Skeletal muscle cell (primary cell): ENCODE measurements around the gene TRIM7.
A peak's percentile ranks its signal among the peaks of the same experiment; 100 is the strongest.

ENCODE experiments used
- DNase-seq: peaks from one replicate; pipeline ENCODE4 v3.0.0-alpha.2; 2010; ENCODE audit warnings: low read depth
- H3K4me3 ChIP-seq: 2 replicates; pipeline ENCODE4 v1.5.1; 2011; ENCODE audit warnings: low read depth, mild to moderate bottlenecking, control low read depth, low read length, moderate library complexity

TRIM7 gene

DNA sequence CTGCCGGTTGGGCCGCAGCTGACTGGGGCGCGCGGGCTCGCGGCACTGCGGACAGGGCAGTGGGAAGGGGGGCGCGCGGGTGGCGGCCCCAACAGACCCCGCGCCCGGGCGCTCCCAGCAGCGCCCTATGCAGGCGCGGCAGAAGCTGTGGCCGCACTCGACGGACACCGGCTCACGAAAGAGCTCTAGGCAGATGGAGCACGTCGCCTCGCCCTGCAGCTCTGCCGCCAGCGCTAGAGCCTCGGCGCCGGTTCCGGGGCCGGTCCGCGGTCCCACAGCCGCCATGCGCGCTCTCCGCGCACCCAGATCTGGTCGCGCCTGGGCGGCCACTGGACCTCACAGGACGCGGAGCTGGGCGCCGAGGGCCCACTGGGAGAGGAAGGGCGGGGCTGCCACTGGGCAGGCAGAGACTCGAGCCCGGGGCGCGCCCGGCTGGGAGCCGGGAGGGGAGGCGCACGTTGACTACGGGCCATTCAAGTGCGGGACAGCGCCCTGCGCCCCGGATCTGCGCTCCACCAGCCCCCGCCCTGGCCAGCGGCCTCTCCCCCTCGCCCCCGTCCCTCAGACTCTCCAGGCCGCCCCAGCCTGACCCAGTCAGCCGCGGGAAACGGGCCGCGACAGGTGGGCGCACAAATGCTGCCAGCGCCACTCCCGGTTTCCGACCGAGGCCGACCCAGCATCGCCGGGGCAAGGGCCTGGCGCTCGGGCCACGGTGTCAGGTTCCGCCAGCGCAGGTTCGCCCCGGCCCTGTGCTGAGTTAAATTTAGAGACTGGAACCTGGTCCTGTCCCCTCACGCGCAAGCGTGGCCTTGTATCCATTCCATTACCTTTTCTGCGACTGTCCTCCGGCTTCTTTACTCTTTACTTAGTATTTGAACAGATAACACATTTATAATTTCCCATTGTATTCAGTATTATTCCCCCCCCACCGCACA, at the start of gene TRIM7:
TRIM7 (minus strand) TSS at position 371 of the 935 bp plus-strand sequence; CDS start at position 285, 86 bp downstream.
- DNase-seq: no peak
- H3K4me3 ChIP-seq: peak within 1 kb of the TSS; percentile 61

DNA sequence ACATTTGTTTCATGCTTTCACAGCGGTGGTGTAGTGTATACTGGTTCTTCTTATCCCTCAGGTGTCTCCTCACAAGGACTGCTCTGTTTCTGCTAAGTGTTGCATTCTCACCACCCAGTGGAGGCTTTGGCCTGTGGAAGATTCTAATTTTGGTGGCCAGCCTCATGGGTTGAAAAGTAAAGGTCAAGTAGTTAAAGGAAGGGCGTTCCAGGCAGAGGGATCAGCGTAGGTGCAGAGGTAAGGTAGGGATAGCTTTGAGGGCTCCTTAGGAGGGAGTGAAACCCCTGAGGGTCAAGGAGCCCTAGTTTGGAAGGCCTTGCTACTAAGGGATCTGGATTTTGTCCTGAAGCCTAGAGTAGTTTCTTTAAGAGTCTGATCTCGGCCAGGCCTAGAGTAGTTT, 43.3 kb upstream of the TRIM7 start:
- DNase-seq: no peak
- peak overlapping the region; percentile 65 for H3K4me3 ChIP-seq

DNA sequence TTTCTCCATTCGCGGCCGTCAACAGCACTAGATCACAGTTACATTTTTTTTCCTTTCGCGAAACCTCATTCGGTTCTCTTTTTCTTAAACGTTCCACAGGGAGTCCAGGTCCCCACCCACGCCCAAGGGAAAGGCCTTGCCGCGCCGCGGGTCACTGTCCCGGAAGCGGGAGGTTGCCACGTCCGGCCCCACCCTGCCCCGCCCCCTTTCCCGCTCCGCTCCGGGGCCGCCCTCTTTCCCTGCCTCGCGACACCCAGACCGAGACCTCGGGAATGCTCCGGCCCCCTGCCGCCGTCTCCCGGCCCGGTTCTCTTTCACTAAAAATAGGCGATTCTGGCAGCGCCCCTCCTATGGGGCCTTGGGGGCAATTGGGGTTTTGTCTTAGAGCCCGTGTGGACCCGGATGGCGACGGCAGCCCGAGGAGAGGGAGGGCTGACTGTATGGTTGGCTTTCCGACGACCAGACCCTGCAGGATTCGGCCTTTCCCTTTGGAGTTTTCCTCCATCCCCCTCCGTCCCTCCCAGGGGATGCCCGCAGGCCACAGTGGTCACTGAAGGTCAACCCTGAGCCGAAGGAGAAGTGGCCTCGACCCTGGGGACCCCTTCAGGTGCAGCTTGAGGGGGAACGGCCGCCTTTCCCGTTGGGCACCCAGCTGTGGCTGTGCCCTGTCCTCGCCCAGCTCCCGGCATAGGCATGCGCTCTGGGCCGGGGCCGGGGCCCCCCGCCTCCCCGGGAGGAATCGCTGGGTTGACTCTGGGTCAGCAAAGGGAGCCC, 41.5 kb upstream of the TRIM7 start:
- peak; percentile 63 for DNase-seq
- peak overlapping the region; percentile 65 for H3K4me3 ChIP-seq

DNA sequence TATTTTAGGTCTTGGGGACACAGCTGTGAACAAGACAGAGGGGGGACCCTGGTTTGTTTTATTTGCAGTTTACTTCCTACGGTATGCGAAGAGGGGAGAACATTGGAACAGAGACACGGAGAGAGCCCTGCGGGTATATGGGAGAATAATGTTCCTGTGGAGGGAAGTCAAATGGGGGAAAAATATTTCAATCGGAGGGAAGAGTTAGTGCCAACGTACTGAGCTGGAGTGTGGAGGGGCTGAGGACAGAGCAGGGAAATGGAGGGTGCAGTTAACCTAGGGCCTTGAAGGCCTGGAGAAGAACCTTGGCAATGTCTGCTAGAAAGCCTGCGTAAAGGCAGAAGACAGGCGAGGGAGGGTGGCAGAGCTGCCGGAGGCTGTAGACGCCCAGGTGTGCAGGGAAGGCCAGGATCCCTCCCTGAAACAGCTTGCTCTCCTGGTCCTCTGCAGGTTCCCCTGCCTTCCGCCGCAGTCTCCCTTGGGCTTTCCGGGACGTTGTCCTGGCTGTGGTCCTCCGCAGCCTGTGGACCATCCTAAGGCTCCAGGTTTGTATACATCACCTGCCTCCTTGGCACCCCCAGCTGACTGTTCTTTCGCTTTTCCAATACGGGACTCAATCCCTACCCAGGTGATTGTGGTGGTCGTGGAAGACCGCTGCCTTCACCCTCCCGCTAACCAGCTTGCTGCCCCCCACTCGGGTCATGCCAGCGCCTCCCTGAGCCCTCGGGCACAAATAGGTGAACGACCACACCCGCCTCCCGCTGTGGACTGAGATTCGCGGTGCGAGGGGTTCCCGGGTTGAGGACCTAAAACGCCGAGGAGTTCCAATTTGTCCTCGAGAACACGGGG, 40.7 kb upstream of the TRIM7 start:
- peak overlapping the region; percentile 65 for H3K4me3 ChIP-seq
- DNase-seq: no peak

DNA sequence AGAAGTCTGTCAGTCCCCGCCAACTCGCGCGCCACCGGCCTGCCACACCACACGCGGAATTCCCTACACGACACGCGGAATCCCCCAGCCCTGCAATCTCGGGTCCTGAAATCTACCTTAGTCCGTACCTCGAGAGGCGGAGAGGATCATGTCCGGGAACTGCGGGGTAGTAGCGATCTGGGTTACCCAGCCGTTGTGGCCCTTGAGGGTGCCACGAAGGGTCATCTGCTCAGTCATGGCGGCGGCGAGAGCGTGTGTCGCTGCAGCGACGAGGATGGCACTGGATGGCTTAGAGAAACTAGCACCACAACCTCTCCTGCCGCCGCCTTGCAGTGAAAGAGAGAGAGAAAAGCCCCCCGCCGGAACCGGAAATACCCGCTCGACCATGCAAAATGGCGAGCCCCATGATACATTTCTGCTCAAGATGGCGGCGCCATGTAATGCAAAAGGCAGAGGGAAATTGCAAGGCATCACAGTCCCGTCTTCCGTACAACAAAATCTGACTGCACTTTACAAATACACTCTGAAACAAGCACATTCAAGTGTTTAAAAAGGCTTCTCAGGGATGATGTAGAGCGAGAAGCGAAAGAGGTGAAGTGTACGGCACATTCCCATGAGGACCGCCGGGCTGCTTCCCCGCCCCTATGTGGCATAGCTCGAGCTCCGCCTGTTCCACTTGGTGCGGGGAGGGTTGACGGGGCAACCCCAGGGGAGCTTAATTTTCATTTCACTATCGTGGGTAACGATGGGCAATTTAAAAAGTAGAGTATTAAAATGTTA, 38.8 kb upstream of the TRIM7 start, which contains the start of gene RACK1:
RACK1 (minus strand) TSS at position 343 of the 780 bp plus-strand sequence; CDS start at position 237, 106 bp downstream.
- H3K4me3 ChIP-seq: peak within 1 kb of the TSS; percentile 94
- DNase-seq: peak; percentile 60

DNA sequence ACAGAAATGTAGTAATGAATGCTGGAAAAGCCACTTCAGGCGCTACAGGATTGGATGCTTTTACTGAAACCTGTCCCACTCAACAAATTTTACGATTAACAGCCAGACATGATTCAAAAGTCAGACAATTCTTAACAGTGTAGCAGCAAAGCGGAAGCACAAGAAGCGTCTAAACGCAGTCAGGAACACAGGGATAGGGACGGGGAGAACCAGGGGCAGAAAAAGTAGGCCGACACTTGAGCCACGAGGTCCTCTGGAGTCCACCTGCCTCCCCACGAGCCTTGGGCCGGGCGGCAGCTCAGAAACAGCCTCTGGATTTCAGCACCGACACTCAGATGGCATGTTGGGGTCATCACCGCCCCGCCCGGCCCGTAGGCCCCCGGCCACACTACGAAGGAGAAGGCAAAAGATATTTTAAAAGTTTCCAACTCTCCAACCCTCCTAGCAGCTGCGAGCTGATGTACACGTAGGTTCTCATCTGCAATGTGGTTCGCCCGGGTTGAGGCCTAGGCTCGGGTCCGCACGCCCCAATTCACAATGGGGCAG, 38.1 kb upstream of the TRIM7 start:
- H3K4me3 ChIP-seq: peak overlapping the region; percentile 94
- DNase-seq: no peak

DNA sequence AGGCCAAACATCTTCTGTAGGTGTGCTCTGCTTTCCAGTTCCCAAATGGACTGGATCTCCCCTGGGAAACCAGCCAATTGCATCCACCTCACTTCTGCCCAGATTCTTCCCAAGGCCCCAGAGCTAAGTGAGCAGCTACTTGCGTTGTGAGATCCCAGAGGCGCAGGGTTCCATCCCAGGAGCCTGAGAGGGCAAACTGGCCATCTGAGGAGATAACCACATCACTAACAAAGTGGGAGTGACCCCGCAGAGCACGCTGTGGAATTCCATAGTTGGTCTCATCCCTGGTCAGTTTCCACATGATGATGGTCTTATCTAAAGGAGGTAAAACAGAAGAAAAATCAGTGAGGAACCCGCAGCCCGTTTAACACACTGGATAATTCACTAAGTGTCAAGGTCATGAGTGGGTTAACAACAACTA, 37.0 kb upstream of the TRIM7 start:
- peak overlapping the region; percentile 94 for H3K4me3 ChIP-seq
- DNase-seq: no peak

DNA sequence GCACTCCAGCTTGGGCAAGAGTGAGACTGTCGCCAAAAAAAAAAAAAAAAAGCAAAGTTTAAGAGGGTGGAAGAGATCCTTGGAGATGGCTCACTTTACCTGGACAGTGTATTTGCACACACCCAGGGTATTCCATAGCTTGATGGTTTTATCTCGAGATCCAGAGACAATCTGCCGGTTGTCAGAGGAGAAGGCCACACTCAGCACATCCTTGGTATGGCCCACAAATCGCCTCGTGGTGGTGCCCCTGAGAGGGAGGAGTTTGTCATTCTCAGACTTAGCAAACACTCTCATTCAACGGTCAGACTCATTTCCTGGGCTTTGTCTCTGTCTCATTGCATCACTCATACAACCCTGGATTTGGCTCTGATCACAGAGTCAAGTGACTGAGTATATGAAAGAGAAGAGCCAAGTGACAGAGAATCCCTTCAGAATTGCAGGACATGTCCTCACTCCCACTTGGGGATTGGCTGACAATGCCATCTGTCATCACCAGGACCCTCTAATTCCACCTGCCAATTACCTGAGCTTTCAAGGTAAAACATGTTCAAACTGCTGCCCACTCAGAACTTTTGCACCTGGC, 36.5 kb upstream of the TRIM7 start:
- H3K4me3 ChIP-seq: peak overlapping the region; percentile 94
- DNase-seq: no peak

DNA sequence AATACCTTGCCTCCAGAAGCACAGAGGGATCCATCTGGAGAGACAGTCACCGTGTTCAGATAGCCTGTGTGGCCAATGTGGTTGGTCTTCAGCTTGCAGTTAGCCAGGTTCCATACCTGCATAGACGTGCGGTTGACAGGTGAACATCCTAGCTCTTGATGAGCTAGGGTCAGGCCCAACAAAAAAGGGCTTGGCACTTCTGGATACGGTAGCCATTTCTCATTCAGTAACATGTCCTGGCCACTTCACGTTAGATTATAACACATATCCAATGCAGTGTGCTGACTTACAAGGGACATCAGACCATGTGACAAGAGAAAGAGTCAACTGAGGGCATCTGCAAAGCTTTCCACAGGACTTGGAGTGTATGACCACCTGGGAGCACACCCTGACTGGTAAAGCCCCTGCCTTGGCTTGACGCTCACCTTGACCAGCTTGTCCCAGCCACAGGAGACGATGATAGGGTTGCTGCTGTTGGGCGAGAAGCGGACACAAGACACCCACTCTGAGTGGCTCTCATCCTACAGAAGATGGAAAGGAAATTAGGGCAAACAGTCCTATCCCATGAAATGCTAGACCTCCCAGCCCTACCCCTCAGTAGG, 34.2 kb upstream of the TRIM7 start:
- no peak for DNase-seq
- no peak overlapping the region for H3K4me3 ChIP-seq

DNA sequence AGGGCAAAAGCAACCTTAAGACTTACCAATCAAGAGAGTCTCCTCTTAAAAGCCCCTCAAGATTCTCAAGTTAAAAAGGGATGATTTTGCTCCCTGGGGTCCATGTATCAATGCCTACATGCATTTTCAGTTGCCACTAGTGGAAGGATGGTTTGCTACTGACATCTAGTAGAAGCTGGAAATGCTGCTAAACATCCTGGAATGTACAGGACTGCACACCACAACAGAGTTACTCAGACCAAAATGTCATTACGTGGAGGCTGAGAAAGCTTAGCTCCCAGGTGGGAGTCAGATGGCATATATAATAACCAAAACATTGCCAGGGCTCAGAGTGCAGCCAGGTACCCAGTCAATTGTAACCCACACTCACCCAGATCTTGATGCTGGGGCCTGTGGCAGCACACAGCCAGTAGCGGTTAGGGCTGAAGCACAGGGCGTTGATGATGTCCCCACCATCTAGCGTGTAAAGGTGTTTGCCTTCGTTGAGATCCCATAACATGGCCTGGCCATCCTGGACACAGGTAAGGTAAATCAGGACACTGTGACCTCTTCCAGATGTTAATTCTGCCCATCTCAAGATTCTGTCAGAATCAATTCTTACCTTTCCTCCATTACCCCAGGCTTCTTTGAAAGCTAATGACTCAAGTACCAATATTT, 32.9 kb upstream of the TRIM7 start:
- DNase-seq: no peak
- H3K4me3 ChIP-seq: no peak overlapping the region

DNA sequence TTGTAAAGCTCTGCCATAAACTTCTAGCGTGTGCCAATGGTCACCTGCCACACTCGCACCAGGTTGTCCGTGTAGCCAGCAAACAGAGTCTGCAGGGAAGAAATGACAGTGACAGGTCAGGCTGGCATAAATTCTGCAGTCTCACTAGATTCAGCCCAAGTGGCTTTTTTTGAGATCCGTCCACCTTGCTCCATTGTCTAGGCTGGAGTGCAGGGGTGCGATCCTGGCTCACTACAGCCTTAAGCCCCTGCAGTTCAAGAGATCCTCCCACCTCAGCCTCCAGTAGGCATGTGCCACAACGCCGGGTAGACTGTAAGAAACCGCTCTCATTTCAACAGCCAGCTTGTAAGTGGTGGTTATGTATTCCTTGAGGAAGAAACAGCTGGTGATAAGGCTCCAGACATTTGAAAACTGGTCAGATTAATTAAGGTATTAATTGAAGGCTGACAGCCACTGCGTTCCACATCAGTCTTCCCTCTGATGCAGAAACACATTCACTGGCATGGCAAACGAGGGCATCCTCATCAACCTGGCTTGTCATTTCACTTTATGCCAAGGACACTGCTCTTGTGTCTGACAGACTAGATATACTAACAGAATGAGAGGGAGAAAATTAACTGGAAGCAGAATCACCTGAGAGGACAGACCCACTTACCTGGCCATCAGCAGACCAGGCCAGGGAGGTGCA, 32.1 kb upstream of the TRIM7 start:
- no peak for DNase-seq
- no peak overlapping the region for H3K4me3 ChIP-seq

DNA sequence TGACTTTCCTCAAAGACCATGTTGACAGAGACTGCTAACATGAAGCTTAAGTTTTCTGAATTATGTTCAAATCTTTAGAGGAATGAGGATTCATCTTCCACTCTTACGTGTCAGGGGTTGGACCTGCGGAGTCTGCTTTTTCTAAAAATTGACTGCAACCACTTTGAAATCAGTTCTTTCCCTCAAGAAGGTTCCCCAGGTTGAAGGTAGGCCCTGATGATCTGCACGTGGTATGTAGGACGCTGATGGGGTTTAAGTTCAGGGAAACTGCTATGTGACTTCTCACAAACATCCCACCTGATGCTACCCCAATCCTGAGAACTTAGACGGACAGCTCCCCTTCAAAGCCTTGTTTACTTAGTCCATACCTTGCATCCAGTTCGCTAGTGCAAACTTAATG, 31.5 kb upstream of the TRIM7 start:
- DNase-seq: no peak
- H3K4me3 ChIP-seq: no peak overlapping the region

DNA sequence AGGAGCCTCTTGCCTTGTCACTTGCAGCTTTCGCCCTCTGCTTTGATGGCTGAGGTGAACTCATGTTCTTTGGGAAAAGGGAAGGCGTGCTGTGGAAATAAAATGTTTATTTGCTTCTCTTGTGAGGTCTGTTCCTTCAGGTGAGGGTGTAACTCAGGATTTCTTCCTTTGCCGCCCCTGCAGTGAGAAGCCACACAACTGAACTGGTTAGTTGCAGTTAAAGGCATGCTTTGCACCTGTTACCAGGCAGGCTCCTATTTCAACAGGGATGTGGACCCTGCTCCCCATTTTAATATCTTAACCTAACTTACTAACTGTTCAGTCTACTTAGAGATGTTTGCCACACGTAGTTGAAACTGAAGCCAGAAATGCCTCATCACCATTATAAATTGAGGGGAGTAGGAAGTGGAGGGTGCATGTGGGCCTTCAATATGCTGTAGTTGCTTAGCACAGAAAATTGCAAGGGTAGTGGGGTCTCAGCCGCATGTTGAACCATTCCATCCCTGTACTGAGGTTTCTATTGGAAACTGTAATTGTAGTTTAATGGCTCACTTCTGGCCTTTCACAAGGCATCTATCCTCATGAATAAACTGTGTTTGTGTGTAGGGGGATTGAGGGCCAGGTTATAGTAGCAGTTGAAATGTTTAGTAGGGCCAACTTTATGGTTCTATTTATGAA, 30.8 kb upstream of the TRIM7 start:
- no peak for DNase-seq

DNA sequence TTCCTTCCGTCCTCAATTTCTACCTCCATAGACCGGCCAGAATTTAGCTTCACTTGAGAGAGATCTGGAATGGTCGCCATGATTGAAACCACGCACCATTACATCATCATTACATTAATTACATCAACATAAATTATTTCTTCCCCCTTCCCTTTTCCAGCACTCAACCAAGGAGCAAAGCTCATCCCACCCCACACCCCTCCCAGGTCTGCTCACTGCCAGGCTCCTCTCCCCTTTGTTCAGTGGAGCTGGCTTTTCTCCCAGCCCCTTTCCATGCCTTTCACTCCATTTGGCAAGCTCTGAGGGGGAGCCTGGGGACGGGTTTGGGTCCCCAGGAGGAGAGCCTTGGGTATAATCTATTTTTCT, 30.3 kb upstream of the TRIM7 start:
- H3K4me3 ChIP-seq: no peak overlapping the region
- no peak for DNase-seq

More for the DNA sequence above, 30.8 kb upstream of the TRIM7 start:
- no peak overlapping the region for H3K4me3 ChIP-seq

DNA sequence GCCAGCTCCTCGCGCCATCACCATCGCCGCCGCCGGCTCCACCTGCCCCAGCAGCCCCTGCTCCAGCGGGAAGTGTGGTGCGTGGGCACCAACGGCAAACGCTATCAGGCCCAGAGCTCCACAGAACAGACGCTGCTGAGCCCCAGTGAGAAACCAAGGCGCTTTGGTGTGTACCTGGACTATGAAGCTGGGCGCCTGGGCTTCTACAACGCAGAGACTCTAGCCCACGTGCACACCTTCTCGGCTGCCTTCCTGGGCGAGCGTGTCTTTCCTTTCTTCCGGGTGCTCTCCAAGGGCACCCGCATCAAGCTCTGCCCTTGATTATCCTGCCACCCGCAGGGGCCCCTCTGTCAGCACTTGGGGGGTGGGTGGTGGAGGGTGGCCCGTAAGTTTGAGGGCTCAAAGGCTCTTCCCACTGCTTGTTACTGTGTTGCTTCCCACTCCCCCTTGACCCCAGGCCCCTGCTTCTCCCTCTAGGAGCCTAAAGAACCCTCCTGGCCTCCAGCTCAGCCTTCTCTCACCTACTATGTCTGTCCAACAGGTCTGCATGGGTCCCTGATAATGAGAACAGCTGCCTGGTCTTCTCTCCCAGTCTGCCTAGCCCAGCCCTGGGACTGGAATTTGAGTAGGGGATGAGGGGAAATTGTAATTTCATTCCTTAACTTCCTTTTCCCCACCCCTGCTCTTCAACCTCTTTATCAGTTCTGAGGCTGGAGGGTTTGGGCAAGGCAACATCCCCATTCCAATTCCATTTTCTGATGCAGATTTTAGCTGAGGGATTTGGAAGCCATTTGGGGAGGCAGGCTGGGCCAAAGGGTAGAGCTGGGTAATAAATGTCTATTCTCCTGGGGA, 29.7 kb upstream of the TRIM7 start:
- DNase-seq: no peak
- H3K4me3 ChIP-seq: no peak overlapping the region
